Stimulated activated CD4-positive, alpha-beta T cell treated with anti-CD3 and anti-CD28 coated beads, Interleukin-15, amount 100 ng/mL, for 1 hour (primary cell): ENCODE data around the gene ICOSLG.
"Not testable (repeated sequence)": the region's sequence is repeated elsewhere in the genome, so short reads cannot be mapped to it uniquely, and the experiment has no call there.

Experiments used
- DNase-seq, 2 donors: peaks; one replicate each; pipeline ENCODE4 v3.0.0-alpha.2; 2020; ENCODE audit warnings: low read depth in 1 of 2, low spot score in 1 of 2

Gene ICOSLG

DNA sequence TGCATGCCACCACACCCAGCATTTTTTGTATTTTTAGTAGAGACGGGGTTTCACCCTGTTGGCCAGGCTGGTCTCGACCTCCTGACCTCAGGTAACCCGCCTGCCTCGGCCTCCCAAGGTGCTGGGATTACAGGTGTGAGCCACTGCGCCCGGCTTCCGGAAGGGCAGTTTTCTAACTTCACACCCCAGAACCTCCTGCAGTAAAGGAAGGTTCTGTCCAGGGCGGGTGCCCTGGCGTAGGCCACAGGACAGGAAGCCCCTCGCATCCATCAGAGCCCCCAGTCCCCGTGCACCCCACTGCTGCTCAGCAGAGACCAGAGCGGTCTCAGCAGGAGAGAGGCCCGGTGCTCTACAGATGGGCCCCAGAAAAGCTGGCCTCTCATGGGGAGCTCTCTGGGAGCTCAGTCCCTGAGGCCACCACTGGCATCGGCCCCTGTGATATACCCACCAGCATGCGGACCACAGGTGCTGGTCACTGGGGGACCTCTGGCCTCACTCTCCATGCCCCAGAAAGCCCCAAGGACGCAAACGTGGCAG is 25.1 kb upstream of the ICOSLG start:
- DNase-seq = no peak

- no peak for DNase-seq
Measured at GRCh38 chr21:44263768-44264167, 23.0 kb upstream of the ICOSLG start.

DNA sequence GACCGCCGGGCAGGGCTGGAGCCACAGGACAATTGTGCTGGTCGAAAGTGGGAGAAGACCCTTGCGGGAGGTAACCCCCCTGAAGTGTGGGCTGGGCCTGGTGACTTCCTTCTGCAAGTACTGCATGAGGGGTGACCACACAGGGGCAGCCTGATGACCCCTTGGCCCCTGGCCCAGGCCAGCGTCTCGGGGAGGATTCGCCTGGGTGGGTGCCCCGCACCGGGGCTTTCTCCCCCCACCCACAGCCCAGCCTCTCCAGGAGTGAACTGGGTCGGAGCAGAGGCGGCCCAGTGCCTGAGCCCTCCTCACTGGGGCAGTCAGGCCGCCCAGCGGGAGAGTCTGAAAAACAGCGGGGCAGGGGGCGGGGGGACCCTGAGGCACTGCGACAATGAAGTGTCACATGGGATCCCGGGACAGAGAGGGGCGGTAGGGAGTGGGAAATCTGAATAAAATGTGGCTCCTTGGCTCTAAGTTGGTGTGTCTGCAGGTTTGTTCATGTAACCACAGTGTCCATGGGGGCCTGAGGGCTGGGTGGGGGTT is 22.5 kb upstream of the ICOSLG start:
- DNase-seq = no peak

DNA sequence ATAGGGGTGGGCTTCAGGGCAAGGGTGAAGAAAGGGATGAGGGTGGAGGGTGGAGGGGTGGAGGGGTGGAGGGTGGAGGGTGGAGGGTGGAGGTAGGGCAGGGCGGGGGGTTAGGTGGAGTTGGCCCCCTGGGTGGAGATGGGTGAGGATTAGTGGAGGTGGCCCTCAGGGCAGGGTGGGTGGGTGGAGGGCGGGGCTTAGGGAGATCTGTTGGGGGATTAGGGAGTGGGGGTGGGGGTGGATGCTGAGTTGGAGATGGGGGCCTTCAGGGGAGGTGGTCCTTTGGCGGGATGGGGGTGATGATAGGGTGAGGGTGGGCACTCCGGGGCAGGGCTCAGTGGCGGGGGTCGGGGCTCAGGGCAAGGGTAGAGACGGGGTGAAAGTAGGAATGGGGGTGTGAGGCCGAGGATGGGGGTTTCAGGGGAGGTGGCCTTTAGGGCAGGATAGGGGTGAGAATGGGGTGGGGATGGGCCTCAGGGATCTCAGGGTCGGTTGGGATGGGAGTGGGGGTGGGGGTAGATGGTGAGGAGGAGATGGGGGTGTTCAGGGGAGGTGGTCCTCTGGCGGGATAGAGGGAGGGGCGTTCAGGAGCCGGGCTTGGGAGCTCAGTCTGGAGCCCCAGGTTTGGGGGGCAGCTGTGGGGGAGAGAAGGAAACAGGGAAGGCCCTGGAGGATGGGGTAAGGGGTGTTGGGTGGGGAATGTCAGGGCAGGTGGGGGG is 21.8 kb upstream of the ICOSLG start:
- DNase-seq = no peak

- no peak for DNase-seq
Measured at GRCh38 chr21:44261675-44262295, 21.0 kb upstream of the ICOSLG start, which contains the start of gene DNMT3L. DNMT3L (minus strand) TSS chr21:44261897; CDS start chr21:44261259, 638 bp downstream.

- DNase-seq = no peak
Measured at GRCh38 chr21:44260791-44261631, 20.3 kb upstream of the ICOSLG start.

- no peak for DNase-seq
Measured at GRCh38 chr21:44260066-44260465, 19.3 kb upstream of the ICOSLG start.

DNA sequence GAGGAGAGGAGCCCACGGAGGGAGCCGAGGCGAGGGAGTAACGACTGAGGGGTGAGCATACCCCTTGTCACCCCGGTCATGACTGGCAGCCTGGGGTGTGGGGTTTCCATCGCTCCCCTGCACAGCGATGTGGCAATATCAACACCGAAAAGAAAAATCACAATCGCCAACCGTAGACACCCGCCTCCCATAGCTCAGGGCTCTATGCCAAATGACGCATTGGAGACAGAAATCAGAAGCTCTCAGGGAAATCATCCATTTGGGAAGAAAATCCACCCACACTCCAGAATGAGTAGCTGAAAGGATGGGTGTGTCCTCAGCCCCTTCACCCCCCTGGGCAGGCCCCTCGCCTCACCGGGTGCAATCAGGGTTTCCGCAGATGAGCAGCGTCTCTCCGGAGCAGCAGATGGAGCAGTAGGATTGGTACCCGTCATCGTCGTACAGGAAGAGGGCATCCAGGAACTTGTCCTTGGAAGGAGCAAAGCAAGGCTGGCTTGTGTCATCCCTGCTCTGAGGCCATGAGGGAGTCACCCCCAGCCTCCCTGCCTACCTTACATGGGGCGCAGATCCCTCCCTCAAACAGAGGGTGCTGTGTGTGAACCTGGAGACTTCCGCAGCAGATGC is 18.5 kb upstream of the ICOSLG start:
- DNase-seq = no peak

DNA sequence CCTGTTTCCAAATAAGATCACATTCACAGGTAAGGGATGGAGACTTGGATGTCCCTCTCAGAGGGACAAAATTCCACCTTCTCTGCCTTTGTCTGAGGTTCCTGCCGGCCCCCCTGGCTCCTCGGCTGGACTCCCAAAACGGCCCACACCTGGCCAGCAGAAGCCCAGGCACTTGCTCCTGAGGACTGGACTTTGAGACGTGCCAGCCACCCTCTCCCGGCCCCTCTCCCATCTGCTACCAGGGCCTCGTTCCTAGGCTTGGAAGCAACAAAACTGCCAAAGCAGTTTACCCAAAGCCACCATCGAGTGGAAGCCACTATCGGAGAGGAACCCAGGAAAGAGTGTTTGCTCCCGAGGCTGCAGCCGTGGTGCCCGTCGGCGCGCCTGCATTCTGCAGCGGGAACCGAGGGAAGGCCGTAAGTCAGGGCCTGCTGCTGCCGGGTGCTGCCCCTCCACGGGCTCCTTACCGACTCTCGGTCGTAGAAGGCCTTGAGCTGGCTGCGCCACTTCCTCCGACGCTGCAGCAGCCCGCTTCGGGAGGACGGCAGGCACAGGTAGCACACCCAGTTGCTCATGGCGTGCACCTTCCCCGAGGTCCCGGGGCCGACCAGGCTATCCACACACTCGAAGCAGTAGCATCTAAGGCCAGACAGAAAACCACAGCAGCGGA is 17.4 kb upstream of the ICOSLG start:
- no peak for DNase-seq

DNA sequence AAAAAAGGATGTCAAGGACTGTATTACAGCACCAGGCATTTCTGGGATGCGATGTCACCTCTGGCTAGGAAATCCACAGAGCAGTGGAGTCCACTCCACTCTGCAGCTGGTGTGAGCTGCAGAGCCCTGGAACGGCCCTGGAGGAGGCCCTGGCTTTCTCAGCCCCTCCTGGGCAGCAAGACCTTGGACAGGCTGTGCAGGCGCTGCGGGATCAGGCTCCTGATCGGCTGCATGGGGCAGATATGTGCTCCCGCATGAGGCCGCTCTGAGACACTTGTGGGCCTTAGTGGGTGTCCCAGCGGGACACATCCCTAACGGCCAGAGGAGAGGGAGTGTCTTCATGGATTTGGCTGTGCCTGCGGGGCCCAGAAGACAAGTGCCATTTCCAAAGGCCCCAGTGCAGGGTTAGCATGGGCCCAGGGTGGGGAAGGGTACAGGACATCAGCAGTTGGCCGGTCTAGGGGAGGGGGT is 14.8 kb upstream of the ICOSLG start:
- no peak for DNase-seq

DNA sequence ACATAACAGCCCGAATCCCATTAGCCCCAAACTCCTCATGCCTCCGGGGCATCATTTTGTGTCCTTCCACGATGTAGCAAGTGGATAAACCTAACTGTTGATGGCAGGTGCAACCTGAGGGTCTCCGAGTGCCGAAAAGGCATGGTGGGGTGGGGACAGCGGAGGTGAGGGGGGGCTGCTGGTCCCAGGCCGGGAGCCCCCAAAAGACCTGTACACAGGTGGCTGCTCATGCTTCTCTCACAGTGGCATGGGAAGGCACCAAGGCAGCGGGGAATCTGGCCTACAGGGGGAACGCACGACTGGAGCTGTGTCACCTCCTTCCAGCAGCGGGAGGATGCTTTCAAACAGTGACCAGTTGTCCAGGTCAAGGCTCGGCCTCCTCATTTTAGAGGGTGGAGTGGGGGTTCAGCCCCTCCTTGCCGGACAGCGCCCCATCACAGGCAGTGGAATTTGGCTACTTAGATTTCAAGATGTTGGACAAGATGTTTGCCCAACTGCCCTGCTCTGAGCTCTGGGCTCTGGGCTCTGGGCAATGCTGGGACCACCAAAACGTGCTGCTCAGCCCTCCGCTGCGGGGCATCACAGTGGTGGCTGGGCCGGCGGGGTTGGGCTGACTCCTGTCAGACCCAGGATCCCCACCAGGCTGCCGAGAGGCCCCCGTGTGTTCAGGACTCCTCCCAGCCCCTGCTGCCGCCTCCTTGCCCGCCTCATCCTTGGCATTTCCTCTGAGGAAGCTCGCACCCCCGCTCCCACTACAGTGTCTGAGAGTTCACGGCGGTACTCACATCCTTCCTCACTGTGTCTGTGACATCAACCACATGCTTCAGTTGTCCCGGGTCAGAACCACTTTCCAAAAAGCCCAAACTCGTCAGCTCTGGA is 13.3 kb upstream of the ICOSLG start:
- DNase-seq = no peak

DNA sequence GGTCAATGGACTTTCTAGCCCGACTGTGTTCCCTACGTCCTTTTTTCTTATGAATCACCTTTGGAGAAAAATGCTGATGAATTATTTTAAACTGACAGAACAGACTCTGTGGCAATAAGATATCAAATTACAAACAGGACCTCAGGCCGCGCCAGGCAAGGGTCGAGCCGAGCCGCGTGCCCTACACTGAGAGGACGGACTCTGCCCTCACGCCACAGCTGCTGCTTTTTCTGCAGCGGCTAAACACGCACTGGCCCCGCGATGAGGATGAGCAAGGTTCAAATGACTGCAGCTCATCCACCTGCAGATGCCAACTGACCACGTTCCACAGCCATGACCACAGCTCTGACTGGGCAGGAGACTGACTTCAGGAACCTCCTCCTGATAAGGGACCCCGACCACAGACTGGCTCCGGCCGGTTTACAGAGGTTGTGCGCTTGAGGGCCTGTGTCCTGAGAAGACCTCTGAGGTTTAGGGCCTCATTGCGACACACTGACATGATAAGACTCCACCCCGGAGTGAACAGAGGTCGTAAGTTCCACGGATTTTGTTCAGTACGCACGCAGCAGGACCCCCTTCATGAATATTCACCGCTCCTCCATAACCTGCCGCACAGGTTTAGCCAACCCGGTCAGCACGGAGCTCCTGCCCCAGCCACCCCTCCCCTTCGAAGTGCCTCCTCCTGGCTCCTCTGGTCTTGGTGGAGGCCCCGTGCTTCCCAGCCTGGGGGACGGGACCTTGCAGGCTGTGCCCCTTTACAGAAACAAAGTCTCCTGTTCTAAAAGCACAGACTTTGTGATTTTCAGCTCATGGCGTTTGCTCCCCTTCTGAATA is 8.7 kb upstream of the ICOSLG start:
- DNase-seq = not testable (repeated sequence)

- not testable (repeated sequence) for DNase-seq
Measured at GRCh38 chr21:44247904-44248303, 7.2 kb upstream of the ICOSLG start.

GRCh38 chr21:44243980-44244379 is 3.2 kb upstream of the ICOSLG start:
- not testable (repeated sequence) for DNase-seq

DNA sequence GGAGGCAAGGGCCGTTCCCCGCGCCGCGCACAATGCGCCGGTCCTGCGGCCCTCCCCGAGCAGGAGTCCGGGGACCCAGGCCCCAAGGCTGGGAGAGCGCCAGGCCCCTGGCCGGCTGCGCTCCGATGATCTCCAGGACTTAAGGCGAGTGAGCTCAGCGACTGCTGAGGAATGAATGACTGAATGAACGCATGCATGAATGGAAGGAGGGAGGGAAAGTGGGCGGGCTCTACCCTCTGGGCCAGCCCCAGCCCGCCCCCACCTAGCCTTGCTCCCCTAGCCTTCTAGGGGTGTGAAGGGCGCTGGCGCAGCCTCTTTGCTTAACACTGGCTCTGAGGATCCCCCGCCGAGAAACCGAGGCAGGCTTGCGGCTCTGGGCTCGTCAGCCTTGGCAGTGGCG is 538 bp upstream of the ICOSLG start:
- DNase-seq = not testable (repeated sequence)

GRCh38 chr21:44240353-44240752 is 390 bp downstream of the ICOSLG start:
- DNase-seq = not testable (repeated sequence)

DNA sequence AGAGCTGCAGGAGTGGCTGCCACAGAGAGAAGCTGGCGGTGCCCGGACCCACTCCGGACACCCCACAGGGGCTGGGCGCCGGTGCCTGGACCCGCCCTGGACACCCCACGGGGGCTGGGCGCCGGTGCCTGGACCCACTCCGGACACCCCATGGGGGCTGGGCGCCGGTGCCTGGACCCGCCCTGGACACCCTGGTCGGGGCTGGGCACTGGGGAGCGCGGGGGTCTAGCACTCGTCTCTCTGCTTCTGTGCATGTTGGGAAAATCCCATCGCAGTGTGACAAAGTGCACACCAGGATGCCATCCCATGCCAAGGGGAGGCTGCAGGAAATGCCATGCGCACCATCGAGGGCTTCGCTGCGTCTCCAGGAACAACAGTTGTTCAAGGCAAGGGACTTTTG is 11.2 kb downstream of the ICOSLG start:
- DNase-seq = not testable (repeated sequence)

DNA sequence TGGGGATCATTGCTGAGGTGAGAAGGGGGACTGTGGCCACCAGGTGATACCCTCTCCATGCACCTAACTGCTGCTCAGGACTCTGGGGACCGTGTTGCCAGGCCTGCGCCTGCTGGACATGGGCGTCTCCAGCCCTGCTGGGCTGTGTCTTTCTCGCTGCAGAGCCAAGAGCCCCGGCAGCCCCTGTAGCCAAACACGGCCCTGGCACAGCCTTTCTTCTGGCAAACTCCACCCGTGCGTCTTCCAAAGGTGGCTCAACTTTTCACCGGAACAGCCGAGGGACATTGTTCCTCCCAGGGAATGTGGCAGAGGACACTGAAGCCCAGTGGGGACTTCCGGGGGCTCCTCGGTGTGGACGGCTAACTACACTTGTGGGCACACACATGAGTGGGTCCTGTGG is 12.6 kb downstream of the ICOSLG start:
- DNase-seq = not testable (repeated sequence)
